Brain microvascular endothelial cell (primary cell): Measurements from ENCODE around the gene SMOC2.

Experiments used
- DNase-seq: peaks from one replicate; pipeline ENCODE4 v3.0.0-alpha.2; 2020
- H3K27ac ChIP-seq: fragments of 250-450 bp; sonication (Bioruptor Pico); 2 replicates; pipeline ENCODE4 v1.5.1; 2020; ENCODE audit warnings: mild to moderate bottlenecking, moderate library complexity
- H3K27me3 ChIP-seq: fragments of 250-450 bp; sonication (Bioruptor Pico); replicated peaks from 2 replicates; pipeline ENCODE4 v1.5.1; 2020; ENCODE audit warnings: mild to moderate bottlenecking
- H3K36me3 ChIP-seq: fragments of 250-450 bp; sonication (Bioruptor Pico); replicated peaks from 2 replicates; pipeline ENCODE4 v1.5.1; 2020; ENCODE audit warnings: mild to moderate bottlenecking
- H3K4me3 ChIP-seq: 2 replicates; pipeline ENCODE4 v1.5.1; 2011; ENCODE audit warnings: low read depth, mild to moderate bottlenecking, control low read depth, low read length, moderate library complexity
- in situ Hi-C: cut with HindIII; loops from 2 replicates; pipeline ENCODE4 v1.10.0; 2017; ENCODE audit warnings: low sequenced_read_pairs, low pct_ligation_motif_present
- TF ChIP-seq, protein P1 (sequence below): IDR thresholded peaks from 2 replicates; pipeline ENCODE4 v1.5.1; 2011; ENCODE audit warnings: low read depth, mild to moderate bottlenecking, moderate library complexity, low read length, control low read depth, inconsistent platforms; ENCODE audit errors: missing control alignments

The SMOC2 gene

DNA sequence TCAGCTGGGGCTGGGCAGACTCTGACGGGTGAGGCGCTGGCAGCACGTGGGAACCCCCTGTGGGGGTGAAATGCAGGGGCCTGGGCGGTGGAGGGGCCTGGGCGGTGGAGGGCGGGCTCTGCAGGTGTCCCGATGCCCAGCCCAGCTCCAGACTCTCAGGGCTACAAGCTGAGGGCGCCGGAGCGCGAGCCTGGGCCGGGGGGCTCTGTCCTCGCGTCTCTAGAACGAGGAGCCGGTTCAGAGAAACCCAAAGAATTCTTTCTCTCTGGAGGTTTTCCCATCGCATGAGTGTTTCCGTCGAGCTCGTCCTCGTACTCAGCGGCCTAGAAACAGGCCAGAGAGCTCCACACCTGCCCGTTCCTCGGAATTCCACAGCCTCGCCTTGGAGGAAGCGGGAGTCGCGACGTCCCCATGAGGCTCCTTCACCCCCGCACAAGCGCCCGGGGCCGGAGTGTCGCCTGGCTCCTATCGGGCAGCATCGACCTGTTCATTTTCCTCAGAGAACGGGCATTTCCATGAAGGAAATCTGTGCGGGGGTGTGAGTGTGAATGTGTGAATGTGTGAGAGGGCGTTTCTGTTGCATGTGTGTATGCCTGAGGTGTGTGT is 76.9 kb downstream of the SMOC2 start:
- in situ Hi-C loops, result no loop called here
- Histone ChIP-seq H3K27ac (no peak overlapping the region), H3K36me3 (no peaks in the 10 kb centered on the region), H3K4me3 (no peak overlapping the region), H3K27me3 (no peaks in the 10 kb centered on the region)
- TF ChIP-seq, protein P1, sequence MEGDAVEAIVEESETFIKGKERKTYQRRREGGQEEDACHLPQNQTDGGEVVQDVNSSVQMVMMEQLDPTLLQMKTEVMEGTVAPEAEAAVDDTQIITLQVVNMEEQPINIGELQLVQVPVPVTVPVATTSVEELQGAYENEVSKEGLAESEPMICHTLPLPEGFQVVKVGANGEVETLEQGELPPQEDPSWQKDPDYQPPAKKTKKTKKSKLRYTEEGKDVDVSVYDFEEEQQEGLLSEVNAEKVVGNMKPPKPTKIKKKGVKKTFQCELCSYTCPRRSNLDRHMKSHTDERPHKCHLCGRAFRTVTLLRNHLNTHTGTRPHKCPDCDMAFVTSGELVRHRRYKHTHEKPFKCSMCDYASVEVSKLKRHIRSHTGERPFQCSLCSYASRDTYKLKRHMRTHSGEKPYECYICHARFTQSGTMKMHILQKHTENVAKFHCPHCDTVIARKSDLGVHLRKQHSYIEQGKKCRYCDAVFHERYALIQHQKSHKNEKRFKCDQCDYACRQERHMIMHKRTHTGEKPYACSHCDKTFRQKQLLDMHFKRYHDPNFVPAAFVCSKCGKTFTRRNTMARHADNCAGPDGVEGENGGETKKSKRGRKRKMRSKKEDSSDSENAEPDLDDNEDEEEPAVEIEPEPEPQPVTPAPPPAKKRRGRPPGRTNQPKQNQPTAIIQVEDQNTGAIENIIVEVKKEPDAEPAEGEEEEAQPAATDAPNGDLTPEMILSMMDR, result no peak
- DNase-seq, result no peak

DNA sequence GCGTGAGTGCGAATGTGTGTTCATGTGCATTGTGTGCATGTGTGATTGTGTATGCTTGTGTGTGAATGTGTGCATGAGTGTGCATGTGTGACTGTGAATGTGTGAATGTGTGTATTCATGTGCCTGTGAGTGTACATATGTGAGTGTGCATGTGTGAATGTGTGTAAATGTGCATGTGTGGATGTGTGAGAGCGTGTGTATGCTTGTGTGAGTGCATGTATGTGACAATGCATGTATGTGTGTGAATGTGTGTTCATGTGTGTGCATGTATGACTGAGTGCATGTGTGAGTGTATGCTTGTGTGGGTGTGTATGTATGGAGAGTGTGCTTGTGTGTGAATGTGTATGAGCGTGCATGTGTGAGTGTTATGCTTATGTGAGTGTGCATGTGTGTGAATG is 77.4 kb downstream of the SMOC2 start:
- TF ChIP-seq, protein P1, result no peak
- in situ Hi-C loops, result no loop called here
- DNase-seq, result no peak
- Histone ChIP-seq H3K36me3 (no peaks in the 10 kb centered on the region), H3K4me3 (no peak overlapping the region), H3K27ac (no peak overlapping the region), H3K27me3 (no peaks in the 10 kb centered on the region)

DNA sequence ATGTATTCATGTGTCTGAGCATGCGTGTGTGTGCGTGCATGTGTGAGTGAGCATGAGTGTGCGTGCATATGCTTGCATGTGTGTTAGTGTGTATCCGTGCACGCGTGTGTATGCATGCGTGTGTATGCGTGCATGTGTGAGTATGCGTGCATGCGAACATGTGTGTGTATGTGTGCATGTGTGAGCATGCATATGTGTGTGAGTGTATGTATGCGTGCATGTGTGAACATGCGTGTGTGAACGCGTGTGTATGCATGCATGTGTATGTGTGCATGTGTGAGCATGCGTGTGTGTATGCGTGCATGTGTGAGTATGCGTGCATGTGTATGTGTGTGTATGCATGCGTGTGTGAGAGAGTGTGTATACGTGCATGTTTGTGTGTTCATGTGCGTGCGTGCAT is 77.9 kb downstream of the SMOC2 start:
- in situ Hi-C loops, result no loop called here
- DNase-seq, result no peak

DNA sequence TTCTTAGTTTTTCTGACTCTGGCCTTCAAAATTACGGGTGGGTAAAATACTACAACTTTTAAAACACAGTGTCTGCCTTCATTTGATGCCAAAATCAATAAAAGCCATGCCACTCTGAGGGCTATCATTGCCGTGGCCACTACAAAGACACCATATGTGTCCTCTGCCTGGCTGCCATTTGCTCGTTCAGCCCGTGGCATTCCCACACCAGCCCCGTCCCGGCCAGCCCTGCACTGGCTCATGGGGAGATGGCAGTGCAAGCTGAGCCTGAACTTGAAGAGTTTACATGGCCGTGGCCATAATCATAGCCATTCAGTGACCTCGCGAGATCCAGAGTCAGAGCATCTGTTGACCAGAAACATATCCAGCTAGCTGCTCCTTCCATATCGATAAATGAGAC is 79.2 kb downstream of the SMOC2 start:
- H3K36me3 ChIP-seq, result no peaks in the 10 kb centered on the region
- H3K27me3 ChIP-seq, result no peaks in the 10 kb centered on the region
- no peak overlapping the region for H3K4me3 ChIP-seq
- in situ Hi-C loops, result no loop called here
- TF ChIP-seq, protein P1, result no peak
- H3K27ac ChIP-seq, result no peak overlapping the region
- DNase-seq, result no peak

More for the DNA sequence above, 77.9 kb downstream of the SMOC2 start:
- H3K27me3 ChIP-seq, result no peaks in the 10 kb centered on the region
- TF ChIP-seq, protein P1, result no peak
- no peaks in the 10 kb centered on the region for H3K36me3 ChIP-seq
- no peak overlapping the region for H3K27ac ChIP-seq
- H3K4me3 ChIP-seq, result no peak overlapping the region

DNA sequence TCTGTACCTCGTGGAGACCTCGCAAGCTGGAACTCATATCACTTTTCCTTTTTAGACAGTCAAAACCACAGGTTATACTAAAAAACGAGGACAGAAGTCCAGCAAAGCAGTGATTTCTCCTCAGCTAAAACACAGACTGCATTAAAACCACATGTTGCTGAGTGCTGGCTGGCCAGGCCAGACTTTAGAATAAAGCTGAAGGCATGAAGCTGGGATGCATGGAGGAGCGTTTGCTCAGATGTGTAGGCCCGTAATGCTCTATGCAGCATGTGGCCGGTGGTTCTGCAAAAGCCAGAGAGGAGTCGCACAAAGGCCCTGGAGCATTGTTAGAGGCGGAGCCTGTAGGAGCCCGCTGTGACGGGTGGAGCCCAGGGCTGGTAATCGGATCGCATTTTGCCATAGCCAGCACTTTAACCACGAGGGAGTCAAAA is 83.6 kb downstream of the SMOC2 start:
- Histone ChIP-seq H3K27me3 (no peaks in the 10 kb centered on the region), H3K27ac (no peak overlapping the region), H3K36me3 (no peaks in the 10 kb centered on the region), H3K4me3 (no peak overlapping the region)
- no peak for DNase-seq
- TF ChIP-seq, protein P1, result no peak
- in situ Hi-C loops, result no loop called here

DNA sequence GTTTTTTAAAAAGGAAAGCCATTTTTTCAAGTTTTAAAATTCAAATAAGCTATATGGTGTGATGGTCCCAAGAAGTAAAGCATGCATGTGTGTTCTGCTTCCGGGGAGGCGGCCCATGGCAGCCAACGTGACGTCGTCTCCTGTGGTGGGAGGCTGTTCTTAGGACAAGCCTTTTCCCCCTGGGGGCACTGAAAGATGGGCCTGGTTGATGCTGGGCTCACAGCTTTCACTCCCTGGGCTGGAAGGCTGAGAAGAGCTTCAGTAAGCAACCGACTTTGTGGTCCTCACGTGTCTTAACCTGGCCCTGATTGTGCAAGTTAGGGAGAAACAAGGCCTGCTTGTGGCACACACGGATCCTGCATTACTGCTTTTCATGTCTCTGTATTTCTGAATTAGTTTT is 84.1 kb downstream of the SMOC2 start:
- Histone ChIP-seq H3K4me3 (no peak overlapping the region), H3K36me3 (no peaks in the 10 kb centered on the region), H3K27ac (no peak overlapping the region), H3K27me3 (no peaks in the 10 kb centered on the region)
- TF ChIP-seq, protein P1, result no peak
- DNase-seq, result no peak
- in situ Hi-C loops, result no loop called here
